ENCODE measurements around the gene GOSR2. TPM values are rescaled to one million over a fixed set of nuclear protein-coding genes. Genes with fewer than 3 reads are reported as not detected.

The GOSR2 gene
- total RNA-seq, 1 donor from 2014 or later, result 62.4 TPM

- peaks cover 4% of the 10 kb centered on the region for H3K9me3 Mint-ChIP-seq (ENCODE audit: unreplicated experiment)
- DNase-seq, result no peak
- no peak for TF ChIP-seq CTCF (IDR thresholded peaks at IDR 0.05; ENCODE audit: partially characterized antibody, unreplicated experiment)
- H3K36me3 Mint-ChIP-seq (ENCODE audit: unreplicated experiment), result no peaks in the 10 kb centered on the region
- peaks cover 16% of the 10 kb centered on the region for H3K27me3 Mint-ChIP-seq (ENCODE audit: unreplicated experiment)
- peaks cover 4% of the 10 kb centered on the region for H3K4me1 Mint-ChIP-seq (ENCODE audit: low read depth, unreplicated experiment)
- no peak overlapping the region for H3K4me3 Mint-ChIP-seq (ENCODE audit: unreplicated experiment)
- H3K27ac Mint-ChIP-seq (ENCODE audit: unreplicated experiment), result no peak overlapping the region
Observed at GRCh38 chr17:46949291-46950174, 26.6 kb downstream of the GOSR2 start.

GRCh38 chr17:46950342-46950996 lies 27.5 kb downstream of the GOSR2 start:
- H3K4me1 Mint-ChIP-seq (ENCODE audit: low read depth, unreplicated experiment), result peaks cover 4% of the 10 kb centered on the region
- no peak overlapping the region for H3K4me3 Mint-ChIP-seq (ENCODE audit: unreplicated experiment)
- peaks cover 10% of the 10 kb centered on the region for H3K27me3 Mint-ChIP-seq (ENCODE audit: unreplicated experiment)
- H3K9me3 Mint-ChIP-seq (ENCODE audit: unreplicated experiment), result peaks cover 2% of the 10 kb centered on the region
- no peak for TF ChIP-seq CTCF (IDR thresholded peaks at IDR 0.05; ENCODE audit: partially characterized antibody, unreplicated experiment)
- DNase-seq, result no peak
- H3K36me3 Mint-ChIP-seq (ENCODE audit: unreplicated experiment), result no peaks in the 10 kb centered on the region
- no peak overlapping the region for H3K27ac Mint-ChIP-seq (ENCODE audit: unreplicated experiment)

DNA sequence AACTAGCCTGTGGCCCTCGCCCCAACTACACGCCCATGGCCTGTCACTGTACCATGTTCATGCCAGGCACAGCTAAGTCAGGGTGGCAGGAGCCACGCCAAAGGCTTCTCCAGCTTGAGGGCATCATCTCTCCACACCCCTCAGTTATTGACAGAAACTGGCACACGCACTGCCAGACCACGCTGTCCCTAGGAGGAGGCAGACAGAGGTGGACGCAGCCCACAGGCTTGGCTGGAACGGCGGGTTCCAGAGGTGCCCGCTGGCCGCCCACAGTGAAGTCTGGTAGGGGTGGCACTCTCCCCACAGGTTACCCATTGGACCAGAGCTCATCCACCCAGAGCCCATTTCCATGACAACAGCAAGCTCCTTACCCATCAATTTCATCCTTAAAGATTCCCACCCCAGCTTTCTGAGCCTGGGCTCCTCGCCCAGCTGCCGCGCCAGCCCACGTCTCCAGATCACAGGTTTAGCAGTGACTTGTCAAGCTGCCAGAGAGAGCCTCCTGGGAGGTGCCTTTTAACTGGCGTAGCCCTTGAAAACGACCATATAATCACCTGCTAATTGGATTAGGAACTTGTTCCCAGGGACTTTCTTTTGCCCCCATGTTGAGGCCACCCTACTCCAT lies 28.1 kb downstream of the GOSR2 start:
- Mint-ChIP-seq H3K27me3 (ENCODE audit: unreplicated experiment) (peaks cover 12% of the 10 kb centered on the region), H3K4me3 (ENCODE audit: unreplicated experiment) (no peak overlapping the region), H3K4me1 (ENCODE audit: low read depth, unreplicated experiment) (peaks cover 4% of the 10 kb centered on the region), H3K9me3 (ENCODE audit: unreplicated experiment) (peaks cover 4% of the 10 kb centered on the region), H3K27ac (ENCODE audit: unreplicated experiment) (no peak overlapping the region), H3K36me3 (ENCODE audit: unreplicated experiment) (no peaks in the 10 kb centered on the region)
- no peak for DNase-seq
- TF ChIP-seq CTCF (IDR thresholded peaks at IDR 0.05; ENCODE audit: partially characterized antibody, unreplicated experiment), result no peak

DNA sequence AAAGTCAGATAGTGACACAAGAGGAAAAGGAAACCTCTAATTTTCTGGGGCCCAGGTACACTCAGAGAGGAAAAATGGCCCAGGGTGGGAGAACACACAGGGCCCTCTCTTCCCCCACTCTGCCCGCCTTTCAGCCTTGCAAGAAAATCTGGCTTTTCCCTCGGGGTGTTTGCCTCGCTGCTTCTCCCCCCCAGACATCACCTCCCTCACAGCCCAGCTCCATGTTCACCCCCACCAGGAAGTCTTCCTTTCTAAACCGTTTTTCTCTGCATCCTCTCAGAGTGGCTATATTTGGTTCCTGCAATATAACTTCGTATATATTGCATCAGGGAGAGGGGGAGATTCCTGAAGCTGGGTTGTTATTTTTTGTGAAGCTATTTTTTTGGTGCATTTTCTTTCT lies 28.7 kb downstream of the GOSR2 start:
- Mint-ChIP-seq H3K4me3 (ENCODE audit: unreplicated experiment) (no peak overlapping the region), H3K36me3 (ENCODE audit: unreplicated experiment) (no peaks in the 10 kb centered on the region), H3K9me3 (ENCODE audit: unreplicated experiment) (peaks cover 7% of the 10 kb centered on the region), H3K27me3 (ENCODE audit: unreplicated experiment) (peaks cover 12% of the 10 kb centered on the region), H3K4me1 (ENCODE audit: low read depth, unreplicated experiment) (peaks cover 4% of the 10 kb centered on the region), H3K27ac (ENCODE audit: unreplicated experiment) (no peak overlapping the region)
- no peak for DNase-seq
- no peak for TF ChIP-seq CTCF (IDR thresholded peaks at IDR 0.05; ENCODE audit: partially characterized antibody, unreplicated experiment)

Measured in glutamatergic neuron (in vitro differentiated cells).